GM19328 (cell line): ENCODE results near the gene CD79A.
A peak's percentile ranks its signal among the peaks of the same experiment; 100 is the strongest.

Experiments used
- ATAC-seq: cut with Tn5 transposase; IDR thresholded peaks from one replicate; pipeline ENCODE4 v1.9.1; 2021; ENCODE audit warnings: mild to moderate bottlenecking, moderate library complexity; ENCODE audit not compliant: unreplicated experiment

CD79A gene

DNA sequence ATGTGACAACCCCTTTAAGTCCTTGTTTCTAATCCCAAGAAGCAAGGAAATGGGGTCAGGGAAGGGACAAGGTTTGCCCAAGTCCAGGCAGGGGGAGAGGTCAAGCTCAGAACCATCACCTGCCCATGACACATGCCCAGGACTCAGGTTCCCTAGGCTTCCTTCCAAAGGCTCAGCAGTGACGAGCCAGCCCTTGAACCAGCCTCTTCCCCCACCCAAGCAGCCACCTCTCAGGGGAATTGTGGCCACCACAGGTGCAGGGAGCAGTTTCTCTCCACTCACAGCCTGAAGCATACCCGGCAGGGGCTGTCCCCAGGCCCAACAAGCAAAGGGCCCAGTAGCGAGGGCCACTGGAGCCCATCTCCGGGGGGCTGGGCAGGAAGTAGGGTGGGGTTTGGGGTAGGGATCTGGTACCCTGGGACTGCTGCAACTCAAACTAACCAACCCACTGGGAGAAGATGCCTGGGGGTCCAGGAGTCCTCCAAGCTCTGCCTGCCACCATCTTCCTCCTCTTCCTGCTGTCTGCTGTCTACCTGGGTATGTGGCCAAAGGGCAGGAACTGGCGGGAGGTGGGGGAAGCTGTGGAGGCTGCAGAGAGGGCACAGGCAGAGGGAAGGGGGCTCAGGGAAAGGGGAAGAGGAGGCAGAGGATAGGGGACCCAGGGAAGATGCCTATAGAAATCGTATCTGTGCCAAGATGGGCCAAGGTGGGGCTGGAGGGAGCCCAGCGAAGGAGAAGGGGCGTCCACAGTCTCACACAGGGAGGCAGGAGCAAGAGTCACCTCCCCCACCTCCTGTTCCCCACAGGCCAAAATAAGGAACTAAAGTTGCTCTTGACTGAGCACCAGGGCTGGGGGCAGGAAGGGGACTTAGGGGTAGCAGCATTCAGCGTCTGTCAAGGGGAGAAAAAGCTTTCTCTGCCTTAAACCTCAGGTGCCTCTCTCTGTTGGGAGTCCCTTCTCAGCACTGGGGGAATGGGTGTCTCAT lies at the start of gene CD79A:
Gene CD79A, plus strand, starts transcription at position 433 of the 986 bp plus-strand sequence. Its CDS starts 26 bp downstream, at position 459.
- peak; percentile 65 for ATAC-seq

DNA sequence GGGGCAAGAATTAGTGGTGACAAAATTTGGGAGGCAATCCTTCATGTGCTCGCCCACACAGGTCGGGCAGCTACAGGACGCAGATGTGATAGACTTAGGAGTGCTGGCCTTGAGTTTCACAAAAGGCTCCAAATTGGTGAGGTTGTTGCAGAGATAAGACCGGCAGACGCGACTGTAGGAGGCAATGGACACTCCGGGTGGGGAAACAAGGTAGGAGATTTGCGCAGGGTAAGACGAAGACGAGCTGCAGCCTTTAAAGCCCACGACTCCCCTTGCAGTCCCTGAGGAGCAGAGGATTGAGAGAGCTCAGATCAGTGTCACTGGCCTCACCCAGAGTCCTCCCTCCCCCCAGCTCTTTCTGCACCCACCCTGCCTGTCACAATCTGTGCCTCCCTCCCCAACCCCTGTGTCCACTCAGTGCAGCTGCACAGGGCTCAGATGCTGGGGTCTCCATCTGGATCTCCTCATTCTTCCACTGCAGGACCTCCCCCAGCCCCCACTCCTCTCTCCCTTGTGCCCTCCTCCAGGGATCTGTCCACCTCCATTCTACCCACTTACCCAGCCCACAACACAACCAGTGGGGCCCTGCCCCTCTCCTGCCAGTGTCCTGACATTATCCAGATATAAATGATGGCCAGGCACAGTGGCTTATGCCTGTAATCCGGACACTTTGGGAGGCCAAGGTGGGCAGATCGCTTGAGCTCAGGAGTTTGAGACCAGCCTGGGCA lies 38.9 kb upstream of the CD79A start:
- ATAC-seq: no peak

DNA sequence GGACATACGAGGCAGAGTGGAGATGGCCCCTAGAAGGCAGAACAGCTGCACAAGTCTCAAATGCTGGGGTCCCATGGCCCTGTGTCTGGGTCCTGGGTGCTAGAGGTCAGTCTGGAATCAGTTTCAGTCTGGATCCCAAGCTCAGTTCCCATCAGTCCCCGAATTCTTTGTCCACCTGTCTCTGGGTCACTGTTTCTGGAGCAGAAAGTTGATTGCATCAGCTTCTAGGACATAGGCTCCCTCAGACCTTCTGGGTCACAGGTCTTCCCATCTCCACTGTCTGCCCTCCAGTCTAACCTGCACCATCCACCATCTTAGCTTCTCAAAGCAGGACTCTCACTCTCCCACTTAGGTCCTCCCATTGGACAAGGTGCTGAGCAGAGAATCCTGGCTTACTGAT lies 37.9 kb upstream of the CD79A start:
- ATAC-seq: no peak

DNA sequence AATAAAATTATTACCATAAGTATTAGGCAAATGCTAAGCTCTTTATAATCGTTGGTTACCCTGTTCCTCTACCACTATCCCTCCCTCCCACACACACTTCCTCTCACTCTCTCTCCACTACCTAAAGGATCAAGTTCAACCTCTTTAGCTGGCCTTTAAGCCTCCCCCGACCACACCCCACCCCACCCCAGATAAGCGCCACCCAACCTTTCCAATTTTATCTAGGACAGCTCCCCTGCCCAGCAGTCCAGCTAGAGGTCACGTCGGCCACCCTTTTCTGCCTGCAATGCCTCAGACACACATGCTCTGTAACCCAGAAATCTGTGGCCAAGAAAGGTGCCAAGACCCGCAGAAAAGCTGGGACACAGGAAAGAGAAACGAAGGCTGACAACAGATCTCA lies 33.7 kb upstream of the CD79A start:
- ATAC-seq: no peak

DNA sequence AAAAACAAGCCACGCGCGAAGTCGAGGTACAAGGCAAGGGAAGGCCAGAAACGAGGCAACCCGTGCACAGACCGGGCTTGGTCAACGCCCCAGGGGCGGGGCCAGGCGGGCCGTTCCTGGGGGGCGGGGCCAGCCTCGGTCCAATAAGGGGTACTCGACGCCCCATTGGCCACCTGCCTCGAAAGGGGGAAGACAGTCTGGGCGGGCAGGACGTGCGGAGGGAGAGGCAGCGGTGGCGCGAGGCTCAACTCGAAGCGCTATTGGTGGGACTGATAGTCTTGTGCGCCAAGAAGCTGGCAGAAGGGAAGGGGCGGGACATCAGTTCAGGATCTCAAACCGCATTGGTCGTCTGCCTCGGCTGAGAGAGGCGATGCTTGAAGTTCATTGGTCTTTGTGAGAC lies 32.5 kb upstream of the CD79A start, which contains the start of gene LYPD4:
Gene LYPD4, minus strand, starts transcription at position 83 of the 400 bp plus-strand sequence. CDS start 5,398 bp downstream, outside the sequence.
- no peak for ATAC-seq

DNA sequence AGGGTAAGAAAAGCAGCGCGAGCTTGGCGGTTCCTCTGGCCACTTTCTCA lies 32.3 kb upstream of the CD79A start, which contains the start of gene DMRTC2:
Gene DMRTC2, plus strand, starts transcription at position 42 of the 50 bp plus-strand sequence. CDS start 2,387 bp downstream, outside the sequence.
- no peak for ATAC-seq

DNA sequence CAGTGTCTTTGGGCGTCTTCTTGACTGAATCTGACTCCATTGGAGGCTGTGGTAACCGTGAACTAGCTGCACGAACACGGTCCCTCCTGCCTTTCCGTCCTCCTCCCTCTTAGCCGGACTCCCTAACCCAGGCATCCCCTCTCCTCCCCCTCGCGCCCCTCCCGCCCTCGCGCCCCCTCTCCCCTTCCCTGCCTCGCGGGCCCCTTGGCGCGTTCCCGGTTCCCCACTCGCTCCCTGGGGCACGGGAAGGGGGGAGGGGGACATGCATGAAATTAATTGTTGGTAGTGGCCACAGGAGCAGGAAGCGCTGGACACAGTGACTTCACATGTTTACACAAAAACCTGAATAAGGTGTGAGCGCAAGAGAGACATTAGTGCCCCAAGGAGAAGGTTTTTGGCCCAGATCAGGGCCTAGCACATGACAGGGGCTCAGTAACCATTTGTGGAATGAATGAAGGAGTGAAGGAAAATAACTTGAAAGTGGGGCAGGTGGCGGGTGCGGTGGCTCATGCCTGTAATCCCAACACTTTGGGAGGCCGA lies 32.0 kb upstream of the CD79A start:
- ATAC-seq: no peak

DNA sequence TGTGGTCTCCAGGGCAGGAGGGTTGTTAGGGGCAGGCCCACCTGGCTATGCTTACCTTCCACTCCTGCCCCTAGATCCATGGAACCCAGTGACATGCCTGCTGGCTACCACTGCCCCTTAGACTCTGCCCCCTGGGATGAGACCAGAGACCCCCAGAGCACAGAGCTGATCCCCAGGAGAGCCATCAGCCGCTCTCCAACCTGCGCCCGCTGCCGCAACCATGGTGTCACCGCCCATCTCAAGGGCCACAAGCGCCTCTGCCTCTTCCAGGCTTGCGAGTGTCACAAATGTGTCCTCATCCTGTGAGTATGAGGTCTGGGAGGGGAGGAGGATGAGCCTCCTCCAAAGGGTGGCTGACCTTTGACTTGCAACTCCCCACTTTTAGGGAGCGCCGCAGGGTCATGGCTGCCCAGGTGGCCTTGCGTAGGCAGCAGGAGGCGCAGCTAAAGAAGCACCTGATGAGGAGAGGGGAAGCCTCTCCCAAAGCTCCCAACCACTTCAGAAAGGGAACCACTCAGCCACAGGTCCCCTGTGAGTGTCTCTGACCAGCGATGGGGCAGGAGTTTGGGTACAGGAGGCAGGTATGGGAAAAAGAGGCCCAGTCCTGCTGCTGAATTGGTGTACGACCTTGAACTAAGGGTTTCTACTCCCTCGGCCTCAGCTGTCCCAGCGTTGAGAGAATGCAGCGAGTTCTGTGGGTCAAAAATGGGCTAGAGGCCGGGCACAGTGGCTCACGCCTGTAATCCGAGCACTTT lies 29.6 kb upstream of the CD79A start:
- no peak for ATAC-seq

DNA sequence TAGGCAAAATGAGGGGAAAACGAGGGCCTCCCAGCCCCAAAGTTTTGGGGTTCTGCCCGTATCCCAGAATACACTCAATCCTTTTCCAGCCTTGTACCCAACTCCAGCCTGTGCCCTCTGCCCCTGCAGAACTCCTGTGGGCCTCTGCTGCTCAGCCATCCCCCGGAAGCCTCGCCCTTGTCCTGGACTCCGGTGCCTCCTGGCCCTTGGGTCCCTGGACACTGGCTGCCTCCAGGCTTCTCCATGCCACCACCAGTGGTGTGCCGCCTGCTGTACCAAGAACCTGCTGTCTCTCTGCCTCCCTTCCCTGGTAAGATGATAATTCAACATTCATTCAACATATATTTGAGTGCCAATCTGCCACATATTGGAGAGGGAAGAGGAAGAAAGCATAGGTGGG lies 28.4 kb upstream of the CD79A start:
- ATAC-seq: no peak

DNA sequence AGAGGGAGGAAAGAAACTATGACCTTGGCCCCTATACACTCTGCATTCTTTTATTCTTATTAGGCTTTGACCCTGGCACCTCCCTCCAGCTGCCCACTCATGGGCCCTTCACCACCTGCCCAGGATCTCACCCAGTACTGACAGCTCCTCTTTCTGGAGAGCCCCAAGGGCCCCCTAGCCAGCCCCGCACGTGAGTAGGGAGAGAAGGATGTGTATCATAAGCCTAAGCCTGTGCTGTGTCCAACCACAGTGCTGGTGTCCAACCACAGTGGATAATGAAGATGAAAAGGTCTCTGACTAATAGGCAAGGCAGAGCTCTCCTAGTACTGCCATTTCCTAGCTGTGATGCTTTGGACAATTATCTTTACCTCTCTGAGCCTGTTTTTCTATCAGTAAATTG lies 28.0 kb upstream of the CD79A start:
- ATAC-seq: no peak

DNA sequence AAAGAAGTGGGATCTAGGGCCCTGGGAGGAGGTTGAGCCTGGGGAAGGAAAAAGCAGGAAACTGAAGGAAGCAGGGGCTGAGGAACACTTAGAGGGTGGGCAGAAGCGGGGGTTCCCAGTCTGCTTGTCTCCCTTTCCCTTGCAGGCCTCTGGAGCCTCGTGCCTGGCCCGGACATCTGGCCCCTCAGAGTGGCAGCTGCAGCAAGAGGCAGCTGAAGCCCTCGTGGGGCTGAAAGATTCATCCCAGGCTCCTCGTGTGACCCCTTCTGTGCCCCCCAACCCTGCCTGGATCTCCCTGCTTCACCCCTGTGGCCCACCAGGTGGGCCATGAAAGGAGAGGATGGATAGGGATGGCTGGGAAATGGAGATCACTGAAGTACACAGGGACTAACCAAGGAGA lies 26.7 kb upstream of the CD79A start:
- ATAC-seq: no peak

DNA sequence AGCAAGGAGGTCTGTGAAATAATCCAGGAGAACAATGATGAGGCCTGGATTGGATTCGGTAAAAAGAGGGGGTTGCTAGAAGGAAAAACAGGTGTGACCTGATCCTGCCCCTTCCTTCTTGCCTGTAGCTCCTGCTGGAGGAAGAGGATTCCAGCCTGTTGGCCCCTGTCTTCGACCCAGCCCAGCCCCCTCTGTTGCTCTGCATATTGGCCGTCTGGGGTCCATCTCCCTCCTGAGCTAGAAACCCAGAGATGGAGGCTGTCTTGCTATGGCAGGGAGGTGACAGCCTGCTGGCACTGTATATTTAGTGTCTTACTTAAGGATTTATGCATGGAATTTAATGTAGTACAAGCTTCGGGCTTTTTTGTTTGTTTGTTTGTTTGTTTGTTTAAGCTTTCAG lies 25.6 kb upstream of the CD79A start:
- no peak for ATAC-seq

DNA sequence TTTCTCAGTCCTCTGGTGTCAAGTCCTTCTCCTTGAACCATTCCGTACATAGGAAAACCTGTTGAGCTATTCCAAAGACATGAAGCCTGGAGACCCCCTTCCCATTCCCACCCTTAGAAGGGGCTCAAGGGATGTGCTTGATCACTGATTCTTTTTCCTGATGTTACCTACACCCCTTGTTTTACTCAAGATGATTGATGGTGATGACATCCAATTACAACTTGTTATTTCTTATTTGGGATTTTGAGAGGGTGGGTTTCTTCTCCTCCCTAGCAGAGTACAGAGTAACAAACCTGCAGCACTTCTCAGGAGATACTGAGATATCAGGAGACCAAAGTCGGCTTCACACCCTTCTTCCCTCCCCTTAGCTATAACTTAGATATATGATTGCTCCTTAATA lies 23.7 kb upstream of the CD79A start:
- no peak for ATAC-seq

DNA sequence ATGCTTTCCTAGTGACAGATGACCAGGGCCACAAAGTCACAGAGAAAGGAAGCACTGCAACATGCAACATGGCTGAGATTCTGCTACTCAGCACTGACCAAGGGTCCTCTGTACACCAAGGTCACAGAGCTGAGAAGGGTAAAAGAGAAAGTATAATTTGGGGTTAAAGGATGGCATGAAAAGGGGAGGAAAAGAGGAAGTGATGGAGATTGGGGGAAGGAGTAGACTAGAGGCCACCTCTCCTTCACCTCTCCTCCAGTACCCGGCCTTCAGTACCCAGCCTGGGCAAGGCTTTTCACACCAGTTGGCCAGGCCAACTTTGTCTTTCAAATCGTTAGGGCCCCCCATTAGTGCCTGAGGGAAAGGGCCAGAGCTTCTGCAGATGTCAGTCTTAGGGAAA lies 23.3 kb upstream of the CD79A start:
- ATAC-seq: no peak

DNA sequence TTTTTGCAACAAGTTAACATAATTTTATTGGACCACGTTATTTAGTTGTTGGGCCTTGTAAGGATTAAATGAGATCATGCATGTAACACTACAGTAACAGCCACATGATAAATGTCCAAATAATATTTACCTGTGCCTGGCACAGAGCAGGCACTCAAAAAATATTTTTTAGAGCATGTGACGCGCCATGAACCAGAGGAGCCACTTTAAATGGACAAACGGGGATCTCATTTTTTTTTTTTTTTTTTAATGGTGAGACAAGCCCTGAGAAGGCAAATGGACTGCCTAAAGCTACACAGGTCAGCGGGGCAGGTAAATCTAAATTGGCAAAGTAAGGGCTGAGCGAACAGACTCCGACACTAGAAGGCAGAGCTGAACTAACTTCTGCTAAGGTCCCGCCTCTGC lies 17.9 kb upstream of the CD79A start:
- no peak for ATAC-seq

DNA sequence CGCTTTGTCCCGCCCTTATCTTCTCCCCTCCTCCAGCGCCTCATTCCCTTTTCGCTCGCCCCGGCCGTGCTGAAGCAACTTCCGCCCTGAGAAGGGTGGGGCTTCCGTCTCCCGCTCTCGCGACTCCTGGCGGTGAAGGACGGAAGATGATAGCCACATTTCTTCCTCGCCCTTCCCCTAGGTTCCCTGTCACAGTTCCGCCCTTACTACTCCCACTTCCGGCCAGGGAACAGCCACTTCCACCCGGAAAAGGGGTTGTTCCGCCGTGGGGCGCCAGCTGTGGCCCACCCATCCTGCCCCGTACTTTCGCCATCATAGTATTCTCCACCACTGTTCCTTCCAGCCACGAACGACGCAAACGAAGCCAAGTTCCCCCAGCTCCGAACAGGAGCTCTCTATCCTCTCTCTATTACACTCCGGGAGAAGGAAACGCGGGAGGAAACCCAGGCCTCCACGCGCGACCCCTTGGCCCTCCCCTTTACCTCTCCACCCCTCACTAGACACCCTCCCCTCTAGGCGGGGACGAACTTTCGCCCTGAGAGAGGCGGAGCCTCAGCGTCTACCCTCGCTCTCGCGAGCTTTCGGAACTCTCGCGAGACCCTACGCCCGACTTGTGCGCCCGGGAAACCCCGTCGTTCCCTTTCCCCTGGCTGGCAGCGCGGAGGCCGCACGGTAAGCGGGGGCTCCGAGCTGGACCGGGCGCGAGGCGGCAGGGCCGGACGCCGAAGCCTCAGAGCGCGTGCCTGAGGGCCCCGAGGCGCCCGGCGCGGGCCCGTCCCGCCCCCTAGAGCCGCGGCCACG lies 17.3 kb upstream of the CD79A start, which contains the start of gene RPS19:
Gene RPS19, plus strand, starts transcription at position 638 of the 801 bp plus-strand sequence. CDS start 520 bp downstream, outside the sequence.
- ATAC-seq: peak; percentile 76

DNA sequence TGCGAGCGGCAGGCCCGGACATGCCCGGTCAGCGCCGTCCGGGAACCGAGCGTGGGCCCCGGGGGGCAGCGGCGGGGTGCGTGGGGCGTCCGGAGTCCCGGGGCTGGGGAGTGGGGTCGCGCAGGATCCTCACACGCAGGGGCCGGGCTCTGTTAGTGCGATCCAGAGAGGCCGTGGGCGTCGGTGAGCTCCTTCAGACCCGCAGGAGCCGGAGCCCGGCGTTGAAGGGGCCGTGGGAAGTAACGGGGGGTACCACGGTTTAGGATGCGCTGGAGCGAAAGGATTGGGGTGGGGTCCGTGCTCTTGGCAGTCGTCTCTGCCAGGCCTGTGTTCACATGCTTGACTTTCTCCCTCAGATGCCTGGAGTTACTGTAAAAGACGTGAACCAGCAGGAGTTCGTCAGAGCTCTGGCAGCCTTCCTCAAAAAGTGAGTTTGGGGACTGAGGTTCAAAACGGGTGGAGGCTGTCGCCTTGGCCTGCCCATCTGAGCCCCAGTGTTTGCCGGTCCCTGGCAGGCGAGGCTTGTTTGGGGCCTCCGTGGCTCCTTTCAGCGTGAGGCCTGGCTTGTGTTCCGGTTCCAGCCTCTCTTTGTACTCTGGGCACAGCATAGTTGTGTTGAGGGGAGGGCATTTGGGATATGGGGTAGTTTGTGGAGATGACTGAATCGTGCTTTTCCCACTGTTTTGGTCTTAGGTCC lies 16.5 kb upstream of the CD79A start:
- ATAC-seq: peak; percentile 17

DNA sequence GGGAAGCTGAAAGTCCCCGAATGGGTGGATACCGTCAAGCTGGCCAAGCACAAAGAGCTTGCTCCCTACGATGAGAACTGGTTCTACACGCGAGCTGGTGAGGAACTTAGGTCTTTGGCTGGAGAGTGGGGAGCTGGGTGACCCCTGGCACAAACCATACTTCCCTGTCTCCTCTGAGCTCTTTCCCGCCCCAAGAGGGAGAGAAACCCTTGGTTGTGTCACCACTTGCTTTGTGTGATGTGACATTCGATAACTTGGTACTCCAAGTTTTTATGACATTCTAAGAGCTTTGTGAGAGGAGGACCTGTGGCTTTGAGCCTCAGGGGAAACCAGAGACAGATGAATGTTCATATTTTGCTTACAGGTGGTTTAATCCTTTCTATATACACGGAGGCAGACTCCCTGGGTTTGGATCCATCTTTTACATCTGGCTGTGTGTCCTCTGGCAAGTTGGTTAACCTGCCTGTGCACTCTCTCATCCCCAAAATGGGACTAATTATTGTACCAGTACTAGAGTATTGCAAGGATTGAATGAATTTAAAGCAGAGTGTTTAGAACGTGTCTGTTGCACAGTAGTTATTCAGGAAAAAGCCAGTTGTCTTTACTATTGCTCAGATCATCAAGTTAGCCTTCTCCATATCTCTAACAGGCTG lies 15.8 kb upstream of the CD79A start:
- ATAC-seq: no peak

DNA sequence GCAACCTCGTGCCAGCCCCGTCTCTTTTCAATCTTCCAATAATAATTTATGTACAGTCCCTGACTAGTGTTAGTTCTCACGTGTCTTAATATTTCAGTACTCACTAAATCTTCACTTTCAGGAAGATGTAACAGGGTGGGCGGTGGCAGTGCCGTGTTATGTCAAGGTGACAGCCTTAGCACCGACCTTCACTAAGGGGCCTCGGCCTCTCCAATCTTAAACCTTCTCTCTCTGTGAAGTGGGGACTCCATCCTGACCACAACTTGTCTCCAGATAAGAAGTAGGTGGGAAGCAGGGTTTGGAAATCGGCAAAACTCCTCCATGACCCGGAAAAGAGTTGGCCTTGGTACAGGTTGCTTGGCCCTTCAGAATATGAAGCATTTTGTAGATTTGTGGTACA lies 15.2 kb upstream of the CD79A start:
- no peak for ATAC-seq
